GM19240 (cell line): ENCODE measurements around the gene NEUROG2.
"Not testable (repeated sequence)": the region's sequence is repeated elsewhere in the genome, so short reads cannot be mapped to it uniquely, and the experiment has no call there.

Source experiments
- DNase-seq: peaks from one replicate; pipeline ENCODE4 v3.0.0; 2011; ENCODE audit warnings: low spot score; ENCODE audit not compliant: insufficient read length

Gene NEUROG2

GRCh38 chr4:112492321-112492720 lies 23.7 kb downstream of the NEUROG2 start:
- no peak for DNase-seq

GRCh38 chr4:112490808-112491207 lies 25.2 kb downstream of the NEUROG2 start:
- DNase-seq, result not testable (repeated sequence)

- DNase-seq, result no peak
These were observed 30.1 kb downstream of the NEUROG2 start for GRCh38 chr4:112485930-112486329.

- no peak for DNase-seq
These were observed 42.0 kb downstream of the NEUROG2 start for GRCh38 chr4:112473985-112474384.

- DNase-seq, result no peak
These were observed 43.7 kb downstream of the NEUROG2 start for GRCh38 chr4:112472318-112472717.
